Hepatocyte (in vitro differentiated cells): ENCODE results near the gene MAGEB16. TPM values are rescaled to one million over a fixed set of nuclear protein-coding genes. Genes with fewer than 3 reads are reported as not detected.

Experiments
- DNase-seq: peaks from one replicate; pipeline ENCODE4 v3.0.0-alpha.2; 2016; ENCODE audit warnings: low spot score
- H2AFZ ChIP-seq: fragments of 200-600 bp; sonication (generic); 2 replicates; pipeline ENCODE4 v1.6.0; 2016; ENCODE audit warnings: antibody characterized with exemption, mild to moderate bottlenecking
- H3K27ac ChIP-seq: fragments of 200-600 bp; sonication (generic); 2 replicates; pipeline ENCODE4 v1.5.1; 2016; ENCODE audit warnings: mild to moderate bottlenecking
- H3K27me3 ChIP-seq: fragments of 200-600 bp; sonication (generic); 2 replicates; pipeline ENCODE4 v1.6.1; 2016
- H3K36me3 ChIP-seq: fragments of 200-600 bp; sonication (generic); replicated peaks from 2 replicates; pipeline ENCODE4 v1.5.1; 2016; ENCODE audit warnings: low read depth; ENCODE audit not compliant: insufficient read depth
- H3K4me1 ChIP-seq: fragments of 200-600 bp; sonication (generic); 2 replicates; pipeline ENCODE4 v1.5.1; 2016; ENCODE audit warnings: mild to moderate bottlenecking, moderate library complexity; ENCODE audit not compliant: insufficient read depth
- H3K4me2 ChIP-seq: fragments of 200-600 bp; sonication (generic); 2 replicates; pipeline ENCODE4 v1.6.0; 2016
- H3K4me3 ChIP-seq: fragments of 200-600 bp; sonication (generic); 2 replicates; pipeline ENCODE4 v1.5.1; 2016; ENCODE audit warnings: mild to moderate bottlenecking
- H3K79me2 ChIP-seq: fragments of 200-600 bp; sonication (generic); 2 replicates; pipeline ENCODE4 v1.6.0; 2017; ENCODE audit warnings: mild to moderate bottlenecking
- H3K9me2 ChIP-seq: fragments of 200-600 bp; sonication (generic); replicated peaks from 2 replicates; pipeline ENCODE4 v1.6.0; 2017; ENCODE audit warnings: mild to moderate bottlenecking; ENCODE audit not compliant: insufficient read depth
- H3K9me3 ChIP-seq: fragments of 200-600 bp; sonication (generic); 2 replicates; pipeline ENCODE4 v1.5.1; 2016; ENCODE audit warnings: low read depth, mild to moderate bottlenecking
- H4K20me1 ChIP-seq: fragments of 200-600 bp; sonication (generic); 2 replicates; pipeline ENCODE4 v1.6.0; 2016; ENCODE audit warnings: mild to moderate bottlenecking; ENCODE audit not compliant: insufficient read depth, poor library complexity, severe bottlenecking
- CTCF ChIP-seq: fragments of 200-600 bp; sonication (generic); IDR thresholded peaks from 2 replicates; pipeline ENCODE4 v1.5.1; 2016; ENCODE audit warnings: antibody characterized with exemption, mild to moderate bottlenecking; ENCODE audit not compliant: poor library complexity
- EZH2 ChIP-seq: fragments of 200-600 bp; sonication (generic); IDR thresholded peaks from 2 replicates; pipeline ENCODE4 v1.6.1; 2016; ENCODE audit warnings: antibody characterized with exemption, mild to moderate bottlenecking, borderline replicate concordance
- EZH2phosphoT487 ChIP-seq: fragments of 200-600 bp; sonication (generic); IDR thresholded peaks from one replicate; pipeline ENCODE4 v1.6.1; 2018; ENCODE audit warnings: antibody characterized with exemption, mild to moderate bottlenecking, low read depth, moderate library complexity; ENCODE audit not compliant: unreplicated experiment, severe bottlenecking
- WGBS: methylation state at CpG from one replicate; pipeline ENCODE4 v1.1.6; 2016; ENCODE audit warnings: low lambda C conversion rate; ENCODE audit errors: missing lambda C conversion rate; 5-methylcytosine and 5-hydroxymethylcytosine counted together
- polyA plus RNA-seq: library from polyadenylated mRNA; unstranded; fragments of >200 nt; fragmentation: Nextera tagmentation; extraction: Ambion mirVana; gene quantifications from 2 replicates; pipeline ENCODE4 v1.2.1, GENCODE V29; 2016
- total RNA-seq: library from RNA; depleted of rRNA; stranded (reverse); fragments of >200 nt; gene quantifications from 2 replicates; pipeline ENCODE4 v1.2.3, GENCODE V29; 2014

Gene MAGEB16
- total and polyA plus RNA-seq, 2 experiments from 2014 or later, result not detected

GRCh38 chrX:35847736-35848135 is 49.6 kb downstream of the MAGEB16 start:
- Histone ChIP-seq H3K79me2 (no peaks in the 10 kb centered on the region), H3K27me3 (no peaks in the 10 kb centered on the region), H3K9me3 (no peaks in the 10 kb centered on the region), H3K4me3 (no peak overlapping the region), H3K9me2 (no peaks in the 10 kb centered on the region), H4K20me1 (no peaks in the 10 kb centered on the region), H3K27ac (no peak overlapping the region), H3K36me3 (no peaks in the 10 kb centered on the region), H3K4me1 (no peaks in the 10 kb centered on the region), H2AFZ (no peak overlapping the region), H3K4me2 (no peak overlapping the region)
- TF ChIP-seq CTCF (no peak), EZH2 (no peak), EZH2phosphoT487 (no peak)
- no peak for DNase-seq
- 73% methylated on average over 4 of the region's 4 CpGs for WGBS

Other genes with a start within 250 kb of the MAGEB16 start
- 0.13 and 1.8 TPM in 2 replicates for gene CFAP47, start 121.4 kb downstream of the MAGEB16 start, total RNA-seq
- 0.23 TPM in 1 of 2 replicates, not detected in the other for gene CFAP47, start 121.4 kb downstream of the MAGEB16 start, polyA plus RNA-seq